ENCODE measurements around the gene PLXNB1. TPM values are rescaled to one million over a fixed set of nuclear protein-coding genes. Genes with fewer than 3 reads are reported as not detected.

PLXNB1 gene
- total and polyA plus RNA-seq, 2 experiments from 2014 or later, result 49.0 to 144 TPM

DNA sequence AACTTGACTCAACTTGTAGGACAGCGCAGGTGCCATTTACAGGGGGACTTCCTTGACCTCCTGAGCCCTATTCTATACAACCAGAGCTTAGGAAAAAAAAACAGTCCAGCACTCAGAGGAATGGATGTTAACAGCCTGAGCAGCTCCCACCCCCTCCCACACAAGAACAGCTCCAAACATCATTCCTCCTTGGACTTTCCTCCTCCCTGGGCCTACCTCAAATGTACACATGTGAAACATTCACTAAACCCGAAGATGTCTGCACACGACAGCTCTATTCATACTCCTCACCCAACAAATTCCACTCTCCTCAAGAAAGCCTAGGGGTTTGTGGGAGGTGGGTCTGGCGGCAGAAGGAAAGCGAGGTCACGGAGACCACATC lies 16.1 kb upstream of the PLXNB1 start:
- Histone ChIP-seq H3K4me3 (peak overlapping the region; percentile 99), H3K4me2 (peak overlapping the region; percentile 99), H3K79me2 (replicated peaks; ENCODE audit: insufficient read depth) (peaks cover 44% of the 10 kb centered on the region)

More for the DNA sequence above, 16.1 kb upstream of the PLXNB1 start:
- H3K4me1 Mint-ChIP-seq, result peaks cover 29% of the 10 kb centered on the region
- H3K9me3 Mint-ChIP-seq, result no peaks in the 10 kb centered on the region
- peaks cover 57% of the 10 kb centered on the region for H3F3A ChIP-seq (replicated peaks; ENCODE audit: low read depth)
- peaks cover 21% of the 10 kb centered on the region; the same call in 1 of the 2 replicates for H3K4me1 ChIP-seq (ENCODE audit: insufficient read depth)
- H3K27me3 ChIP-seq (ENCODE audit: insufficient read depth), result no peaks in the 10 kb centered on the region
- H3K27ac Mint-ChIP-seq, result peak overlapping the region; percentile 95
- H3K27me3 Mint-ChIP-seq (ENCODE audit: insufficient read depth, low read depth, poor library complexity), result peaks cover under 1% of the 10 kb centered on the region
- peaks cover 28% of the 10 kb centered on the region for H4K20me1 ChIP-seq (replicated peaks; ENCODE audit: insufficient read depth)
- no peaks in the 10 kb centered on the region for H3K9me2 ChIP-seq (ENCODE audit: insufficient read depth)
- DNase-seq (ENCODE audit: low spot score) (no peak), ATAC-seq (no peak)
- peaks cover 20% of the 10 kb centered on the region for H3K36me3 ChIP-seq (ENCODE audit: insufficient read depth)
- peaks cover 42% of the 10 kb centered on the region for H3K36me3 Mint-ChIP-seq (ENCODE audit: low read depth)
- 0 out of 2 replicates have a peak overlapping the region, but pooled peaks have one; percentile 1 for H3K27ac ChIP-seq (ENCODE audit: low read depth)
- H3K4me3 Mint-ChIP-seq, result peak overlapping the region; percentile 94
- TF ChIP-seq EZH2phosphoT487 (IDR thresholded peaks at IDR 0.05; ENCODE audit: unreplicated experiment) (no peak), ZNF331 (CRISPR knock-in tag; IDR thresholded peaks at IDR 0.05; ENCODE audit: low read depth) (no peak), JUNB (IDR thresholded peaks at IDR 0.05; ENCODE audit: unreplicated experiment) (no peak), NANOG (IDR thresholded peaks at IDR 0.05; ENCODE audit: borderline replicate concordance) (no peak), ZNF114 (CRISPR knock-in tag; IDR thresholded peaks at IDR 0.05) (no peak), POLR2AphosphoS5 (IDR thresholded peaks at IDR 0.05; ENCODE audit: low read depth) (no peak), STAT1 (IDR thresholded peaks at IDR 0.05; ENCODE audit: unreplicated experiment) (no peak), EZH2 (IDR thresholded peaks at IDR 0.05; ENCODE audit: low read depth, unreplicated experiment) (no peak), CREB1 (CRISPR knock-in tag; IDR thresholded peaks at IDR 0.05; ENCODE audit: low read depth) (no peak)
- TF ChIP-seq, protein P1, sequence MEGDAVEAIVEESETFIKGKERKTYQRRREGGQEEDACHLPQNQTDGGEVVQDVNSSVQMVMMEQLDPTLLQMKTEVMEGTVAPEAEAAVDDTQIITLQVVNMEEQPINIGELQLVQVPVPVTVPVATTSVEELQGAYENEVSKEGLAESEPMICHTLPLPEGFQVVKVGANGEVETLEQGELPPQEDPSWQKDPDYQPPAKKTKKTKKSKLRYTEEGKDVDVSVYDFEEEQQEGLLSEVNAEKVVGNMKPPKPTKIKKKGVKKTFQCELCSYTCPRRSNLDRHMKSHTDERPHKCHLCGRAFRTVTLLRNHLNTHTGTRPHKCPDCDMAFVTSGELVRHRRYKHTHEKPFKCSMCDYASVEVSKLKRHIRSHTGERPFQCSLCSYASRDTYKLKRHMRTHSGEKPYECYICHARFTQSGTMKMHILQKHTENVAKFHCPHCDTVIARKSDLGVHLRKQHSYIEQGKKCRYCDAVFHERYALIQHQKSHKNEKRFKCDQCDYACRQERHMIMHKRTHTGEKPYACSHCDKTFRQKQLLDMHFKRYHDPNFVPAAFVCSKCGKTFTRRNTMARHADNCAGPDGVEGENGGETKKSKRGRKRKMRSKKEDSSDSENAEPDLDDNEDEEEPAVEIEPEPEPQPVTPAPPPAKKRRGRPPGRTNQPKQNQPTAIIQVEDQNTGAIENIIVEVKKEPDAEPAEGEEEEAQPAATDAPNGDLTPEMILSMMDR (conservative IDR thresholded peaks at IDR 0.05; ENCODE audit: low read depth in 2 of 2), result no peak
- TF ChIP-seq, protein P2, sequence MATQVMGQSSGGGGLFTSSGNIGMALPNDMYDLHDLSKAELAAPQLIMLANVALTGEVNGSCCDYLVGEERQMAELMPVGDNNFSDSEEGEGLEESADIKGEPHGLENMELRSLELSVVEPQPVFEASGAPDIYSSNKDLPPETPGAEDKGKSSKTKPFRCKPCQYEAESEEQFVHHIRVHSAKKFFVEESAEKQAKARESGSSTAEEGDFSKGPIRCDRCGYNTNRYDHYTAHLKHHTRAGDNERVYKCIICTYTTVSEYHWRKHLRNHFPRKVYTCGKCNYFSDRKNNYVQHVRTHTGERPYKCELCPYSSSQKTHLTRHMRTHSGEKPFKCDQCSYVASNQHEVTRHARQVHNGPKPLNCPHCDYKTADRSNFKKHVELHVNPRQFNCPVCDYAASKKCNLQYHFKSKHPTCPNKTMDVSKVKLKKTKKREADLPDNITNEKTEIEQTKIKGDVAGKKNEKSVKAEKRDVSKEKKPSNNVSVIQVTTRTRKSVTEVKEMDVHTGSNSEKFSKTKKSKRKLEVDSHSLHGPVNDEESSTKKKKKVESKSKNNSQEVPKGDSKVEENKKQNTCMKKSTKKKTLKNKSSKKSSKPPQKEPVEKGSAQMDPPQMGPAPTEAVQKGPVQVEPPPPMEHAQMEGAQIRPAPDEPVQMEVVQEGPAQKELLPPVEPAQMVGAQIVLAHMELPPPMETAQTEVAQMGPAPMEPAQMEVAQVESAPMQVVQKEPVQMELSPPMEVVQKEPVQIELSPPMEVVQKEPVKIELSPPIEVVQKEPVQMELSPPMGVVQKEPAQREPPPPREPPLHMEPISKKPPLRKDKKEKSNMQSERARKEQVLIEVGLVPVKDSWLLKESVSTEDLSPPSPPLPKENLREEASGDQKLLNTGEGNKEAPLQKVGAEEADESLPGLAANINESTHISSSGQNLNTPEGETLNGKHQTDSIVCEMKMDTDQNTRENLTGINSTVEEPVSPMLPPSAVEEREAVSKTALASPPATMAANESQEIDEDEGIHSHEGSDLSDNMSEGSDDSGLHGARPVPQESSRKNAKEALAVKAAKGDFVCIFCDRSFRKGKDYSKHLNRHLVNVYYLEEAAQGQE (IDR thresholded peaks at IDR 0.05; ENCODE audit: unreplicated experiment), result no peak
- TF ChIP-seq, protein P3, sequence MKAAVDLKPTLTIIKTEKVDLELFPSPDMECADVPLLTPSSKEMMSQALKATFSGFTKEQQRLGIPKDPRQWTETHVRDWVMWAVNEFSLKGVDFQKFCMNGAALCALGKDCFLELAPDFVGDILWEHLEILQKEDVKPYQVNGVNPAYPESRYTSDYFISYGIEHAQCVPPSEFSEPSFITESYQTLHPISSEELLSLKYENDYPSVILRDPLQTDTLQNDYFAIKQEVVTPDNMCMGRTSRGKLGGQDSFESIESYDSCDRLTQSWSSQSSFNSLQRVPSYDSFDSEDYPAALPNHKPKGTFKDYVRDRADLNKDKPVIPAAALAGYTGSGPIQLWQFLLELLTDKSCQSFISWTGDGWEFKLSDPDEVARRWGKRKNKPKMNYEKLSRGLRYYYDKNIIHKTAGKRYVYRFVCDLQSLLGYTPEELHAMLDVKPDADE (IDR thresholded peaks at IDR 0.05), result no peak
- TF ChIP-seq, protein P4, sequence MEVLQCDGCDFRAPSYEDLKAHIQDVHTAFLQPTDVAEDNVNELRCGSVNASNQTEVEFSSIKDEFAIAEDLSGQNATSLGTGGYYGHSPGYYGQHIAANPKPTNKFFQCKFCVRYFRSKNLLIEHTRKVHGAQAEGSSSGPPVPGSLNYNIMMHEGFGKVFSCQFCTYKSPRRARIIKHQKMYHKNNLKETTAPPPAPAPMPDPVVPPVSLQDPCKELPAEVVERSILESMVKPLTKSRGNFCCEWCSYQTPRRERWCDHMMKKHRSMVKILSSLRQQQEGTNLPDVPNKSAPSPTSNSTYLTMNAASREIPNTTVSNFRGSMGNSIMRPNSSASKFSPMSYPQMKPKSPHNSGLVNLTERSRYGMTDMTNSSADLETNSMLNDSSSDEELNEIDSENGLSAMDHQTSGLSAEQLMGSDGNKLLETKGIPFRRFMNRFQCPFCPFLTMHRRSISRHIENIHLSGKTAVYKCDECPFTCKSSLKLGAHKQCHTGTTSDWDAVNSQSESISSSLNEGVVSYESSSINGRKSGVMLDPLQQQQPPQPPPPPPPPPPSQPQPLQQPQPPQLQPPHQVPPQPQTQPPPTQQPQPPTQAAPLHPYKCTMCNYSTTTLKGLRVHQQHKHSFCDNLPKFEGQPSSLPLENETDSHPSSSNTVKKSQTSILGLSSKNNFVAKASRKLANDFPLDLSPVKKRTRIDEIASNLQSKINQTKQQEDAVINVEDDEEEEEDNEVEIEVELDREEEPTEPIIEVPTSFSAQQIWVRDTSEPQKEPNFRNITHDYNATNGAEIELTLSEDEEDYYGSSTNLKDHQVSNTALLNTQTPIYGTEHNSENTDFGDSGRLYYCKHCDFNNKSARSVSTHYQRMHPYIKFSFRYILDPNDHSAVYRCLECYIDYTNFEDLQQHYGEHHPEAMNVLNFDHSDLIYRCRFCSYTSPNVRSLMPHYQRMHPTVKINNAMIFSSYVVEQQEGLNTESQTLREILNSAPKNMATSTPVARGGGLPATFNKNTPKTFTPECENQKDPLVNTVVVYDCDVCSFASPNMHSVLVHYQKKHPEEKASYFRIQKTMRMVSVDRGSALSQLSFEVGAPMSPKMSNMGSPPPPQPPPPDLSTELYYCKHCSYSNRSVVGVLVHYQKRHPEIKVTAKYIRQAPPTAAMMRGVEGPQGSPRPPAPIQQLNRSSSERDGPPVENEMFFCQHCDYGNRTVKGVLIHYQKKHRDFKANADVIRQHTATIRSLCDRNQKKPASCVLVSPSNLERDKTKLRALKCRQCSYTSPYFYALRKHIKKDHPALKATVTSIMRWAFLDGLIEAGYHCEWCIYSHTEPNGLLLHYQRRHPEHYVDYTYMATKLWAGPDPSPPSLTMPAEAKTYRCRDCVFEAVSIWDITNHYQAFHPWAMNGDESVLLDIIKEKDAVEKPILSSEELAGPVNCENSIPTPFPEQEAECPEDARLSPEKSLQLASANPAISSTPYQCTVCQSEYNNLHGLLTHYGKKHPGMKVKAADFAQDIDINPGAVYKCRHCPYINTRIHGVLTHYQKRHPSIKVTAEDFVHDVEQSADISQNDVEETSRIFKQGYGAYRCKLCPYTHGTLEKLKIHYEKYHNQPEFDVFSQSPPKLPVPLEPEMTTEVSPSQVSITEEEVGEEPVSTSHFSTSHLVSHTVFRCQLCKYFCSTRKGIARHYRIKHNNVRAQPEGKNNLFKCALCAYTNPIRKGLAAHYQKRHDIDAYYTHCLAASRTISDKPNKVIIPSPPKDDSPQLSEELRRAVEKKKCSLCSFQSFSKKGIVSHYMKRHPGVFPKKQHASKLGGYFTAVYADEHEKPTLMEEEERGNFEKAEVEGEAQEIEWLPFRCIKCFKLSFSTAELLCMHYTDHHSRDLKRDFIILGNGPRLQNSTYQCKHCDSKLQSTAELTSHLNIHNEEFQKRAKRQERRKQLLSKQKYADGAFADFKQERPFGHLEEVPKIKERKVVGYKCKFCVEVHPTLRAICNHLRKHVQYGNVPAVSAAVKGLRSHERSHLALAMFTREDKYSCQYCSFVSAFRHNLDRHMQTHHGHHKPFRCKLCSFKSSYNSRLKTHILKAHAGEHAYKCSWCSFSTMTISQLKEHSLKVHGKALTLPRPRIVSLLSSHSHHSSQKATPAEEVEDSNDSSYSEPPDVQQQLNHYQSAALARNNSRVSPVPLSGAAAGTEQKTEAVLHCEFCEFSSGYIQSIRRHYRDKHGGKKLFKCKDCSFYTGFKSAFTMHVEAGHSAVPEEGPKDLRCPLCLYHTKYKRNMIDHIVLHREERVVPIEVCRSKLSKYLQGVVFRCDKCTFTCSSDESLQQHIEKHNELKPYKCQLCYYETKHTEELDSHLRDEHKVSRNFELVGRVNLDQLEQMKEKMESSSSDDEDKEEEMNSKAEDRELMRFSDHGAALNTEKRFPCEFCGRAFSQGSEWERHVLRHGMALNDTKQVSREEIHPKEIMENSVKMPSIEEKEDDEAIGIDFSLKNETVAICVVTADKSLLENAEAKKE (CRISPR knock-in tag; IDR thresholded peaks at IDR 0.05), result no peak
- H2AFZ ChIP-seq, result peak overlapping the region; percentile 97; the same call in 1 of the 2 replicates

All from GM23338 (cell line).